Neuronal stem cell (in vitro differentiated cells): ENCODE results near the gene BAIAP2.

Experiments
- DNase-seq: peaks from one replicate; pipeline ENCODE4 v3.0.0-alpha.2; 2013; ENCODE audit warnings: low spot score
- H2AFZ ChIP-seq: one replicate; pipeline ENCODE4 v1.6.1; 2013; ENCODE audit warnings: mild to moderate bottlenecking, low read length, inconsistent platforms
- H2AK5ac ChIP-seq: 2 replicates; pipeline ENCODE4 v1.6.1; 2013; ENCODE audit warnings: low read depth, mild to moderate bottlenecking, inconsistent platforms, low read length, moderate library complexity, mixed read lengths
- H2BK120ac ChIP-seq: 2 replicates; pipeline ENCODE4 v1.6.1; 2013; ENCODE audit warnings: low read depth, mild to moderate bottlenecking, inconsistent platforms, low read length, moderate library complexity, mixed read lengths
- H2BK12ac ChIP-seq: one replicate; pipeline ENCODE4 v1.6.1; 2013; ENCODE audit warnings: low read length, inconsistent platforms
- H2BK15ac ChIP-seq: 2 replicates; pipeline ENCODE4 v1.6.1; 2013; ENCODE audit warnings: mild to moderate bottlenecking, low read length, inconsistent platforms, mixed read lengths
- H2BK5ac ChIP-seq: one replicate; pipeline ENCODE4 v1.6.1; 2013; ENCODE audit warnings: inconsistent platforms, mild to moderate bottlenecking, low read length, moderate library complexity
- H3K14ac ChIP-seq: one replicate; pipeline ENCODE4 v1.6.1; 2013; ENCODE audit warnings: low read length, inconsistent platforms
- H3K18ac ChIP-seq: 2 replicates; pipeline ENCODE4 v1.6.1; 2013; ENCODE audit warnings: low read length, inconsistent platforms
- H3K23ac ChIP-seq: 2 replicates; pipeline ENCODE4 v1.6.1; 2013; ENCODE audit warnings: low read depth, mild to moderate bottlenecking, mixed read lengths, low read length, inconsistent platforms; ENCODE audit not compliant: poor library complexity
- H3K27ac ChIP-seq: replicated peaks from 3 replicates; pipeline ENCODE4 v1.5.1; 2013; ENCODE audit warnings: low read length, inconsistent platforms
- H3K27me3 ChIP-seq, 3 experiments: 2 replicates each; pipeline ENCODE4 v1.6.1; 2013; ENCODE audit warnings: low read length in 3 of 3, mild to moderate bottlenecking in 2 of 3, inconsistent platforms in 1 of 3, low read depth in 1 of 3, mixed read lengths in 1 of 3, moderate library complexity in 1 of 3; ENCODE audit not compliant: control insufficient read depth in 3 of 3, insufficient read depth in 3 of 3
- H3K36me3 ChIP-seq, 2 donors: replicated peaks in 1 of 2; 2 replicates each; pipeline ENCODE4 v1.6.1; 2013; ENCODE audit warnings: low read length in 2 of 2; ENCODE audit not compliant: control insufficient read depth in 2 of 2, insufficient read depth in 2 of 2
- H3K4ac ChIP-seq: 2 replicates; pipeline ENCODE4 v1.6.1; 2013; ENCODE audit warnings: inconsistent platforms, mild to moderate bottlenecking, low read length, moderate library complexity
- H3K4me1 ChIP-seq, 2 donors: 1 replicate in 1 of 2; 2 replicates in 1 of 2; pipeline ENCODE4 v1.6.1; 2013; ENCODE audit warnings: low read length in 2 of 2, low read depth in 1 of 2; ENCODE audit not compliant: control insufficient read depth in 2 of 2, insufficient read depth in 1 of 2
- H3K4me2 ChIP-seq: one replicate; pipeline ENCODE4 v1.6.1; 2013; ENCODE audit warnings: mild to moderate bottlenecking, low read length, inconsistent platforms; ENCODE audit not compliant: insufficient read depth, poor library complexity, severe bottlenecking
- H3K4me3 ChIP-seq, 2 donors: 2 replicates each; pipeline ENCODE4 v1.5.1; 2013; ENCODE audit warnings: low read length in 2 of 2, mild to moderate bottlenecking in 2 of 2, inconsistent platforms in 1 of 2, moderate library complexity in 1 of 2
- H3K79me1 ChIP-seq: one replicate; pipeline ENCODE4 v1.6.1; 2013; ENCODE audit warnings: low read depth, mild to moderate bottlenecking, inconsistent platforms, low read length, moderate library complexity
- H3K9ac ChIP-seq: one replicate; pipeline ENCODE4 v1.6.1; 2013; ENCODE audit warnings: mild to moderate bottlenecking, low read depth, low read length, inconsistent platforms; ENCODE audit not compliant: poor library complexity
- H3K9me3 ChIP-seq, 2 donors: replicated peaks in 1 of 2; 2 replicates each; pipeline versions ENCODE3 to v1.6.1; 2013; ENCODE audit warnings: low read length in 2 of 2, mild to moderate bottlenecking in 2 of 2, inconsistent platforms in 1 of 2, low read depth in 1 of 2, mixed read lengths in 1 of 2, moderate library complexity in 1 of 2; ENCODE audit not compliant: control insufficient read depth in 2 of 2, insufficient read depth in 1 of 2
- H4K8ac ChIP-seq: one replicate; pipeline ENCODE4 v1.6.1; 2013; ENCODE audit warnings: low read depth, mild to moderate bottlenecking, inconsistent platforms, low read length, moderate library complexity
- H4K91ac ChIP-seq: one replicate; pipeline ENCODE4 v1.6.1; 2013; ENCODE audit warnings: low read length, low read depth, mild to moderate bottlenecking, inconsistent platforms; ENCODE audit not compliant: poor library complexity
- WGBS, 2 donors: extraction: QIAGEN DNeasy Blood & Tissue Kit; methylation state at CpG; one replicate each; pipeline ENCODE4 v1.1.7; 2013; ENCODE audit warnings: missing lambda C conversion rate in 2 of 2, mixed read lengths in 1 of 2; ENCODE audit not compliant: insufficient read length in 2 of 2, insufficient replicate concordance in 1 of 2; ENCODE audit errors: extremely low coverage in 2 of 2; 5-methylcytosine and 5-hydroxymethylcytosine counted together

BAIAP2 gene

GRCh38 chr17:81138500-81138899 lies 103.5 kb downstream of the BAIAP2 start:
- no peak overlapping the region for H2BK15ac ChIP-seq
- no peak overlapping the region for H2BK5ac ChIP-seq
- peak overlapping the region; percentile 80 for H3K9ac ChIP-seq
- peak overlapping the region; percentile 52 for H4K8ac ChIP-seq
- H2BK12ac ChIP-seq: peak overlapping the region; percentile 97
- H2AK5ac ChIP-seq: no peak overlapping the region
- no peak overlapping the region for H3K4me2 ChIP-seq
- H3K23ac ChIP-seq: peak overlapping the region; percentile 97
- H3K18ac ChIP-seq: peak overlapping the region; percentile 91
- peak overlapping the region; percentile 59 for H3K14ac ChIP-seq
- H2AFZ ChIP-seq: no peak overlapping the region
- peaks cover 11% of the 10 kb centered on the region for H3K79me1 ChIP-seq
- H3K9me3 ChIP-seq: peaks cover 0 to 14% of the 10 kb centered on the region in 2 donors
- H3K4me3 ChIP-seq: peak overlapping the region in 1 of 2 donors; percentile 71
- H4K91ac ChIP-seq: peak overlapping the region; percentile 39
- 100% methylated on average over 1 of the region's 25 CpGs; no CpG with 5 or more reads in 1 of the 2 donors for WGBS, 2 donors
- H3K27me3 ChIP-seq: no peaks in the 10 kb centered on the region
- peaks cover 0 to 3% of the 10 kb centered on the region in 2 donors for H3K36me3 ChIP-seq
- H3K4ac ChIP-seq: peak overlapping the region; percentile 66
- DNase-seq: no peak
- peak overlapping the region; percentile 17 for H3K27ac ChIP-seq
- H3K4me1 ChIP-seq: peaks cover 7 to 17% of the 10 kb centered on the region in 2 donors
- no peak overlapping the region for H2BK120ac ChIP-seq

DNA sequence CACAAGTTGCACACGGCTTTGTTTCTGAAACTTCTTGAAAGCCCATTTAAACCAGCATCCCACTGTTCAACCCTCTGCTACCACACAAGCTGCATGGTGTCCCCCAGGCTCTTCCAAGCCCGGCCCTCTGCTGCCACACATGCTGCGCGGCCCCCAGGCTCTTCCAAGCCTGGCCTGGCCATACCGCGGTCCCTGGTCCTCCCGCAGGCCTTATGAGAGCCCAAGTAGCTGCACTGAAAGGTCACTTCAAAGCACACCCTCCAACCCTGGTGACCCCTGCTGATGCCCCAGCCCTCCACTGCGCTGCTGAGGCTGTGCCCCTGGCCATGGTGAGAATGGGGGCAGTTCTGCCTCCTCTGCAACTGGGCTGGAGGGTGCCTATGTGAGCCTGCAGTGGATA lies 104.5 kb downstream of the BAIAP2 start:
- Histone ChIP-seq H3K27ac (no peak overlapping the region), H2BK12ac (no peak overlapping the region), H3K27me3 (no peaks in the 10 kb centered on the region), H3K4me3 (no peak overlapping the region), H3K9me3 (peaks cover 0 to 14% of the 10 kb centered on the region in 2 donors), H3K9ac (no peak overlapping the region), H2BK5ac (no peak overlapping the region), H3K14ac (peak overlapping the region; percentile 31), H3K23ac (no peak overlapping the region), H2AFZ (no peak overlapping the region), H2BK15ac (peak overlapping the region; percentile 14), H2BK120ac (no peak overlapping the region), H4K91ac (no peak overlapping the region), H3K18ac (peak overlapping the region; percentile 59), H3K4ac (no peak overlapping the region), H4K8ac (no peak overlapping the region), H3K4me1 (peaks cover 4 to 9% of the 10 kb centered on the region in 2 donors), H3K36me3 (peaks cover 0 to 3% of the 10 kb centered on the region in 2 donors), H3K79me1 (peaks cover 11% of the 10 kb centered on the region), H3K4me2 (no peak overlapping the region), H2AK5ac (peak overlapping the region; percentile 71)
- no CpG with 5 or more reads among the region's 8 CpGs for WGBS, 2 donors
- DNase-seq: no peak

DNA sequence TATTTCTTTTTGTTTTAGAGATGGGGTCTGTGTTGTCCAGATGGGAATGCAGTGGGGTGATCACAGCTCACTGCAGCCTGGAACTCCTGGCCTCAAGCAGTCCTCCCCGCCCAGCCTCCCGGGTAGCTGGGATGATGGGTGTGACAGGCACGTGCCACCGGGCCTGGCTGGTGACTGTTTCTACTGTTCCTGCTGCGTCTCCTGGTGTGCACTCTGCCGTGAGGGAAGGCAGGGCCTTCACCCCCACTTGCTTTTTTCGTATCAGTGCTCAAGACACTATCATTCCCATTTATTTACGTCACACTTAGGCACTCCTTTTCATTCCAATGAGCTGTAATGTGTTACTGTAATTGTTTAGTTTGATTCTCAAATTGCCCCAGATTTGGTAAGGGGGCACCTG lies 105.1 kb downstream of the BAIAP2 start:
- Histone ChIP-seq H3K9me3 (peaks cover 0 to 14% of the 10 kb centered on the region in 2 donors), H3K36me3 (peaks cover 0 to 3% of the 10 kb centered on the region in 2 donors), H2BK120ac (peak overlapping the region; percentile 66), H3K14ac (no peak overlapping the region), H3K27me3 (no peaks in the 10 kb centered on the region), H3K4me2 (no peak overlapping the region), H3K79me1 (peaks cover 11% of the 10 kb centered on the region), H3K23ac (no peak overlapping the region), H3K4me1 (peaks cover 4 to 9% of the 10 kb centered on the region in 2 donors), H3K27ac (no peak overlapping the region), H2BK12ac (no peak overlapping the region), H3K4ac (no peak overlapping the region), H2BK5ac (no peak overlapping the region), H4K8ac (no peak overlapping the region), H3K18ac (no peak overlapping the region), H3K4me3 (no peak overlapping the region), H2AFZ (no peak overlapping the region), H3K9ac (no peak overlapping the region), H2AK5ac (peak overlapping the region; percentile 71), H4K91ac (no peak overlapping the region), H2BK15ac (peak overlapping the region; percentile 14)
- no CpG with 5 or more reads among the region's 8 CpGs for WGBS, 2 donors
- DNase-seq: no peak

DNA sequence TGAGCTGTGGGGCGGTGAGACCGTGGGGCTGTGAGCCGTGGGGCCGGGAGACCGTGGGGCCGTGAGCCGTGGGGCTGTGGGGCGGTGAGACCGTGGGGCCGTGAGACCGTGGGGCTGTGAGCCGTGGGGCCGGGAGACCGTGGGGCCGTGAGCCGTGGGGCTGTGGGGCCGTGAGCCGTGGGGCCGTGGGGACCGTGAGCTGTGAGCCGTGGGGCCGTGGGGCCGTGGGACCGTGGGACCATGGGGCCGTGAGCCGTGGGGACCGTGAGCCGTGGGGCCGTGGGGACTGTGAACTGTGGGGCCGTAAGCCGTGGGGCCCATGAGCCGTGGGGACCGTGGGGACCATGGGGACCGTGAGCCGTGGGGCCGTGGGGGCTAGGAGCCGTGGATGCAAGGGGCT lies 105.7 kb downstream of the BAIAP2 start:
- peak overlapping the region; percentile 83 for H3K18ac ChIP-seq
- no CpG with 5 or more reads among the region's 37 CpGs for WGBS, 2 donors
- H3K79me1 ChIP-seq: peaks cover 8% of the 10 kb centered on the region
- H3K4me3 ChIP-seq: no peak overlapping the region
- H2BK12ac ChIP-seq: peak overlapping the region; percentile 98
- no peaks in the 10 kb centered on the region for H3K27me3 ChIP-seq
- H2AFZ ChIP-seq: no peak overlapping the region
- no peak overlapping the region for H4K91ac ChIP-seq
- peak overlapping the region; percentile 53 for H2BK5ac ChIP-seq
- no peak overlapping the region for H3K9ac ChIP-seq
- peak overlapping the region; percentile 43 for H4K8ac ChIP-seq
- no peak for DNase-seq
- H3K23ac ChIP-seq: peak overlapping the region; percentile 31
- H3K14ac ChIP-seq: peak overlapping the region; percentile 94
- no peak overlapping the region for H2BK120ac ChIP-seq
- peaks cover 0 to 3% of the 10 kb centered on the region in 2 donors for H3K36me3 ChIP-seq
- H3K27ac ChIP-seq: no peak overlapping the region
- peaks cover 0 to 13% of the 10 kb centered on the region in 2 donors for H3K9me3 ChIP-seq
- H2BK15ac ChIP-seq: no peak overlapping the region
- H2AK5ac ChIP-seq: no peak overlapping the region
- no peak overlapping the region for H3K4ac ChIP-seq
- H3K4me2 ChIP-seq: no peak overlapping the region
- peaks cover 4 to 9% of the 10 kb centered on the region in 2 donors for H3K4me1 ChIP-seq
